Measurements from ENCODE around the gene ARHGAP42.

DNA sequence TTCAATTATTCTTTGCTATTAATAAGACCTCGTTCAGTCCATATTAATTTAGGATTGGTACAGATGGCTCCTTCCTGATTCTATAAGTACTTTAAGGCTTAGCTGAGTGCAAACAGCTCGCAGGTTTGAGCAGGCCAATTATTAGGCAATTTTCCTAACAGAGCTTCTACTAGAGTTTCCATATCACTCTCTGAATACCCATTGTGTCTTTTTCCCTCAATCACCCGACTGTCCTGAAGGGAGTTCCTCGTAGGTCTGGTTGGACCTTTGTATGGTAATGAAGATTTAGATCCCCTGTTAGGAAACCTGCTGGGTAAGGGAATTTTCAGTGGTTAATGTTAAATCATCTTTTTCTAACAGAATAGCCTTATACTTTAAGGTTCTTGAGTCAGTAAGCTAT is 61.1 kb downstream of the ARHGAP42 start:
- TF ChIP-seq, protein P1, sequence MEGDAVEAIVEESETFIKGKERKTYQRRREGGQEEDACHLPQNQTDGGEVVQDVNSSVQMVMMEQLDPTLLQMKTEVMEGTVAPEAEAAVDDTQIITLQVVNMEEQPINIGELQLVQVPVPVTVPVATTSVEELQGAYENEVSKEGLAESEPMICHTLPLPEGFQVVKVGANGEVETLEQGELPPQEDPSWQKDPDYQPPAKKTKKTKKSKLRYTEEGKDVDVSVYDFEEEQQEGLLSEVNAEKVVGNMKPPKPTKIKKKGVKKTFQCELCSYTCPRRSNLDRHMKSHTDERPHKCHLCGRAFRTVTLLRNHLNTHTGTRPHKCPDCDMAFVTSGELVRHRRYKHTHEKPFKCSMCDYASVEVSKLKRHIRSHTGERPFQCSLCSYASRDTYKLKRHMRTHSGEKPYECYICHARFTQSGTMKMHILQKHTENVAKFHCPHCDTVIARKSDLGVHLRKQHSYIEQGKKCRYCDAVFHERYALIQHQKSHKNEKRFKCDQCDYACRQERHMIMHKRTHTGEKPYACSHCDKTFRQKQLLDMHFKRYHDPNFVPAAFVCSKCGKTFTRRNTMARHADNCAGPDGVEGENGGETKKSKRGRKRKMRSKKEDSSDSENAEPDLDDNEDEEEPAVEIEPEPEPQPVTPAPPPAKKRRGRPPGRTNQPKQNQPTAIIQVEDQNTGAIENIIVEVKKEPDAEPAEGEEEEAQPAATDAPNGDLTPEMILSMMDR (IDR thresholded peaks at IDR 0.05 in 8 of 11, conservative IDR thresholded peaks at IDR 0.05 in 3 of 11) = no peak
- TF ChIP-seq POLR2AphosphoS5 (IDR thresholded peaks at IDR 0.05) = no peak

All from spleen (tissue), 7 donors.